HTERT RPE-1 (cell line): ENCODE data around the gene SH3RF3.

Experiments
- in situ Hi-C: fragments of 300-500 bp; cut with MboI; formaldehyde crosslinking; loops from 4 replicates; pipeline ENCODE4 v1.14.3; 2020; ENCODE audit warnings: low sequenced_read_pairs

SH3RF3 gene

GRCh38 chr2:109199790-109200189 is 70.8 kb downstream of the SH3RF3 start:
- in situ Hi-C loops, result no loop called here

GRCh38 chr2:109200616-109201464 is 71.8 kb downstream of the SH3RF3 start:
- in situ Hi-C loops, result no loop called here

- in situ Hi-C loops, result no loop called here
These were observed 72.7 kb downstream of the SH3RF3 start for GRCh38 chr2:109201465-109202327.

- in situ Hi-C loops, result no loop called here
These were observed 73.5 kb downstream of the SH3RF3 start for GRCh38 chr2:109202486-109202885.

- in situ Hi-C loops, result no loop called here
These were observed 74.4 kb downstream of the SH3RF3 start for GRCh38 chr2:109203246-109204011.

GRCh38 chr2:109204412-109204811 is 75.4 kb downstream of the SH3RF3 start:
- in situ Hi-C loops, result no loop called here

- in situ Hi-C loops, result no loop called here
These were observed 76.4 kb downstream of the SH3RF3 start for GRCh38 chr2:109205447-109205846.

GRCh38 chr2:109206569-109207146 is 77.7 kb downstream of the SH3RF3 start:
- in situ Hi-C loops, result no loop called here

- in situ Hi-C loops, result no loop called here
These were observed 78.2 kb downstream of the SH3RF3 start for GRCh38 chr2:109207176-109207575.

- in situ Hi-C loops, result no loop called here
These were observed 79.3 kb downstream of the SH3RF3 start for GRCh38 chr2:109208071-109208950.

GRCh38 chr2:109208951-109209335 is 79.9 kb downstream of the SH3RF3 start:
- in situ Hi-C loops, result no loop called here

- in situ Hi-C loops, result no loop called here
These were observed 80.4 kb downstream of the SH3RF3 start for GRCh38 chr2:109209412-109209811.

GRCh38 chr2:109209941-109210340 is 80.9 kb downstream of the SH3RF3 start:
- in situ Hi-C loops, result no loop called here

GRCh38 chr2:109210431-109211200 is 81.6 kb downstream of the SH3RF3 start:
- in situ Hi-C loops, result no loop called here

GRCh38 chr2:109211315-109211714 is 82.3 kb downstream of the SH3RF3 start:
- in situ Hi-C loops, result no loop called here

- in situ Hi-C loops, result no loop called here
These were observed 84.0 kb downstream of the SH3RF3 start for GRCh38 chr2:109212836-109213563.

- in situ Hi-C loops, result no loop called here
These were observed 84.8 kb downstream of the SH3RF3 start for GRCh38 chr2:109213646-109214433.
